GM18511 (cell line): ENCODE results near the gene F11R.
"Not testable (repeated sequence)": the region's sequence is repeated elsewhere in the genome, so short reads cannot be mapped to it uniquely, and the experiment has no call there.

Experiments used
- ATAC-seq: cut with Tn5 transposase; IDR thresholded peaks from one replicate; pipeline ENCODE4 v1.9.1; 2021; ENCODE audit warnings: mild to moderate bottlenecking, moderate library complexity; ENCODE audit not compliant: unreplicated experiment

The F11R gene

DNA sequence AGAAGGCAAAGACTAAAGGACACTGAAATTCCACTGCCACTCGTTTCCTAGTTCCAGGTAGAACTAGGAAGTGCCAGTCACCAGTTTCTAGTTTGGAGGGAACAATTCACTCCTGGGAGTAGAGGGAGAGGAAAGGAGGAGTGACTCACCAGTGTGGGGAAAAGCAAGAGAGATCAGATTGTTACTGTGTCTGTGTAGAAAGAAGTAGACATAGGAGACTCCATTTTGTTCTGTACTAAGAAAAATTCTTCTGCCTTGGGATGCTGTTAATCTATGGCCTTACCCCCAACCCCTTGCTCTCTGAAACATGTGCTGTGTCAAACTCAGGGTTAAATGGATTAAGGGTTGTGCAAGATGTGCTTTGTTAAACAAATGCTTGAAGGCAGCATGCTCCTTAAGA, 4.3 kb downstream of the F11R start:
- not testable (repeated sequence) for ATAC-seq

DNA sequence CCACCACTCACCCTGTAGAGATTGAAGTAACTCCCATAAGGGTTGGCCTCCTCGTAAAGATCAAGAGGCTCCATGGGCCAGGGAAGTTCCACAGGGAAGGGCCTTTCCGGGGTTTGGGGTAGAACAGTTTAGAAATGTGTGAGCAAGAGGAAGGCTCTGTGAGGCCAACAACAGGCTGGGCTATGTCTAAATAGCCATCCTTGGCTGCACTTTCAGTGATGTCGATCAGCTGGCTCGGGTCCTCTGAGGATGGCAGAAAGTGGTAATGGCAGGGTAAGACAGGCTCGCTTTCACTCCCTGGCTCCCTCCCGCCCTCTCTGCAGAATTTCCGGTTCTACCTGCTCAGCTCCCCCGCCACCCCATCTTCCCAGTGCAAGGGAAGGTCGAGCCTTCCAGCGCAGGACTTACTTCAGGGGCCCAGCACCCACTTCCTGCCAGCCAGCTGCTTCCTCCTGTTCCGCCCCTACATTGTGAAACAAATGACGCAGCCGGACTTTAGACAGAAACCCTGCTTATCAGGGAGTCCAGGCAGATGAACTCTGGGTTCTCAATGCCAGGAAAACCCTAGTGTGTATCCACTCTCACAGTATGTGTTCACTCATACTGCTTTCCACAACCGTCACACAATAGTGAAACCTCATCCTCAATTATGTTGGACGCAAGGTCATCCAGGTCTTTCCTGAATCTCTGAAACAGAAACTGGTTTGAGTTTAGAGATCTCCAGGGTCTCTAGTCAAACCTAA, 7.3 kb downstream of the F11R start:
- peak; percentile 96 for ATAC-seq

GRCh38 chr1:161013131-161013487, 7.8 kb downstream of the F11R start:
- ATAC-seq, result no peak

GRCh38 chr1:161012420-161012819, 8.5 kb downstream of the F11R start:
- no peak for ATAC-seq

DNA sequence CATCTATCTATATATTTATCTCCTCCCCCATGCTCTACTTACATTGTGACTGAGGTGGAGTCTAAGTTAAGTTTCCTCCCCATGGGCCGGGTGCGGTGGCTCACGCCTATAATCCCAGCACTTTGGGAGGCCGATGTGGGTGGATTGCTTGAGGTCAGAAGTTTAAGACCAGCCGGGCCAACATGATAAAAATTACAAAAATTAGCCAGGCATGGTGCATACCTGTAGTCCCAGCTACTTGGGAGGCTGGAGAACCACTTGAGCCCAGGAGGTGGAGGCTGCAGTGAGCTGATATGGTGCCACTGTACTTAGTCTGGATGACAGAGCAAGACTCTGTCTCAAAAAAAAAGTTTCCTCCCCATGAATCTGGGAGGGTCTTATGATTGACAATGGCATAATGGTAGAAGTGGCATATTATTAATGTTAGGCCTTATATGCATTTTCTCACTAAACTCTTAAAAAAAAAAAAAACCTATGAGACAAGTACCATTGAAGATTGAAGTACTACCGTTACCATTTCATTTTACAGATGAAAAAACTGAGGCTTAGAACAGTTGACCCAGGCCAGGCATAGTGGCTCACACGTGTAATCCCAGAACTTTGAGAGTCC, 11.2 kb downstream of the F11R start:
- no peak for ATAC-seq

- no peak for ATAC-seq
These were observed 12.0 kb downstream of the F11R start for GRCh38 chr1:161008869-161009510.

- ATAC-seq, result no peak
These were observed 13.6 kb downstream of the F11R start for GRCh38 chr1:161007369-161007768.

- no peak for ATAC-seq
These were observed 14.4 kb downstream of the F11R start for GRCh38 chr1:161006563-161006962.

GRCh38 chr1:161001525-161001924, 19.4 kb downstream of the F11R start:
- ATAC-seq, result no peak

- no peak for ATAC-seq
These were observed 20.0 kb downstream of the F11R start for GRCh38 chr1:161000736-161001480.

- ATAC-seq, result no peak
These were observed 21.6 kb downstream of the F11R start for GRCh38 chr1:160999376-160999775.

GRCh38 chr1:160997323-160998038, 23.5 kb downstream of the F11R start:
- no peak for ATAC-seq

GRCh38 chr1:160996178-160996577, 24.8 kb downstream of the F11R start:
- ATAC-seq, result no peak

DNA sequence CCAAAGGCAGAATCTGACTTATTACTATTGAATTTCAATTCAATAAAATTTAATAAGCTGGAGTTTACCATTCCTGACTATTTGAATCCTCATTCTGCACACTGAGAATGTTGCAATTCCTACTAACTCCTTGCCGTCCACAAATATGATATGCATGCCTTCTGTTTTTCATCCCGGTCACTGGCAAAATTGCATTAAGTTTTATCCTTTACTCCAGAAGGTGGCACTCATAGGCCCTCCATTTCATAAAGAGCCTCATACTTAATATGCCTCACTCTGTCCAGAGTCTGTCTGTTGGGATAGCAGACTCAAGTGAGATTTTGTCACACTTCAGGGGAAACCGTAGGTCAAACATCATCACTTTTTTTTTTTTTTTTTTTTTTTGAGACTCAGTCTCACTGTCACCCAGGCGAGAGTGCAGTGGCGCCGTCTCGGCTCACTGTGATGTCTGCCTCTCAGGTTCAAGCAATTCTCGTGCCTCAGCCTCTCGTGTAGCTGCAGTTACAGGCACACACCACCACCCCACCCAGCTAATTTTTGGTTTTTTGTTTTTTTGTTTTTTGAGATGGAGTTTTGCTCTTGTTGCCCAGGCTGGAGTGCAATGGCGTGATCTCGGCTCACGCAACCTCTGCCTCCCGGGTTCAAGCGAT, 27.3 kb downstream of the F11R start:
- no peak for ATAC-seq

- ATAC-seq, result not testable (repeated sequence)
These were observed 28.9 kb downstream of the F11R start for GRCh38 chr1:160992036-160992435.

- ATAC-seq, result no peak
These were observed 33.4 kb downstream of the F11R start for GRCh38 chr1:160987359-160988050.

DNA sequence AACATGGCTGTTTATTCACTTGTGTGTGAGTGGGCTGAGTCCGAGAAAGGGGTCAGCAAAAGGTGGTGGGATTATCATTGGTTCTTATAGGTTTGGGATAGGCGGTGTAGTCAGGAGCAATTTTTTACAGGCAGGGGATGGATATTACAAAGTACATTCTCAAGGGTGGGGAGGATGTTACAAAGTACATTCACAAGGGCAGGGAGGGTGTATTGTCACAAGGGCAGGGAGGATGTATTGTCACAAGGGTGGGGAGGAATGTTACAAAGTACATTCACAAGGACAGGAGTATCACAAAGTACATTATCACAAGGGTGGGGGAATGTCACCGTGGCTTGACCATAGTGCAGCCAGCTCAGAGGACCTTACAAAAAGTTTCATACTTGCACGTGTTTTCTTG, 35.2 kb downstream of the F11R start:
- no peak for ATAC-seq

DNA sequence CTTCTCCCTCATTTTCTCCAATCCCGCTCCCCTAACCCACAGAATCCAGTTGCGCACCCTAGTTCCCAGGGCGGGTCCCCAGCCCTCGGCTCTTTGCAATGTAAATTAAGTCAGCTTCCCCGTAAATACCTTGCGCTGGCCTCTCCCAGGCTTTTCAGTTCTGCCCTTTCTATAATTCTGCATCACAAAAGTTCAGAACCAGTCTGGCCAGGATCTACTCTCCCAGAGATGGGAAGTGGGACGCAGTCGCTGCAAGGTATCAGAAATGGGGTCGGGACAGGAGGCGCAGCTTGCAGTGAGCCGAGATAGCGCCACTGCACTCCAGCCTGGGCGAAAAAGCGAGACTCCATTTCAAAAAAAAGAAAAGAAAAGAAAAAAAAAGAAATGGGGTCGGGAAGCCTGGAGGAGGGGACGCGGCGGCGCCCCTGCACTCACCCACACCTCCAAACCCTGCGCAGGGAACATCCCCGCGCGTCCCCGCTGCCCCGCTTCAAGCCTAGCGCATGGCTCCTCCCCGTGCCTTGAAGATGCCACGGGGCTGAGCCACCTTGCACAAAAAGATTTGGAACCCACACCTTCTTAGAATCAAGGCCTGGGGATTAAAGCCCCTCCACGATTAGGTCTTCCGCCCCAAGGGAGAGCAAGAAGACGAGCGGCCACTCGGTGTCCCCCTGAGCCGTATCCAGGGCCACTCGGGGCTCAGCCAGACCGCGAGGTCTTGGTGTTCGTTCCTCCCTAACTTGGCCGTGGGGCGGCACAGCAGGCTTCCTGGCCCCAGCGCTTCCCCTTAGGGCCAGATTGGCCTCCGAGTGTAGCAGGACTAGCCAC, 39.2 kb downstream of the F11R start:
- ATAC-seq, result no peak

DNA sequence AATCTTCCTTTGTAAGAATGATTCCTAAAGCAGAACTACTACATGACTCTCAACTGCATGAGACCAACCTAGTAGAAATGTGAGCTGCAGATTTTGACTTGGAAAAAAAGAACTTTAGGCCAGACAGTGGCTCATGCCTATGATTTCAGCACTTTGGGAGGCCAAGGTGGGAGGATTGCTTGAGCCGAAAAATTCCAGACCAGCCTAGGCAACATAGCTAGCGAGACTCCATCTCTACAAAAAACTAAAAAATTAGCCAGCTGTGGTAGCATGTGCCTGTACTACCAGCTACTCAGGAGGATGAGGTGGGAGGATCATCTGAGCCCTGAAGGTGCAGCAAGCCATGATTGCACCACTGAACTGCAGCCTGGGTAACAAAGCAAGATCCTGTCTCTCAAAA, 41.7 kb downstream of the F11R start:
- no peak for ATAC-seq
